ENCODE measurements around the gene RBM39.
"Not testable (repeated sequence)": the region's sequence is repeated elsewhere in the genome, so short reads cannot be mapped to it uniquely, and the experiment has no call there.

The RBM39 gene

DNA sequence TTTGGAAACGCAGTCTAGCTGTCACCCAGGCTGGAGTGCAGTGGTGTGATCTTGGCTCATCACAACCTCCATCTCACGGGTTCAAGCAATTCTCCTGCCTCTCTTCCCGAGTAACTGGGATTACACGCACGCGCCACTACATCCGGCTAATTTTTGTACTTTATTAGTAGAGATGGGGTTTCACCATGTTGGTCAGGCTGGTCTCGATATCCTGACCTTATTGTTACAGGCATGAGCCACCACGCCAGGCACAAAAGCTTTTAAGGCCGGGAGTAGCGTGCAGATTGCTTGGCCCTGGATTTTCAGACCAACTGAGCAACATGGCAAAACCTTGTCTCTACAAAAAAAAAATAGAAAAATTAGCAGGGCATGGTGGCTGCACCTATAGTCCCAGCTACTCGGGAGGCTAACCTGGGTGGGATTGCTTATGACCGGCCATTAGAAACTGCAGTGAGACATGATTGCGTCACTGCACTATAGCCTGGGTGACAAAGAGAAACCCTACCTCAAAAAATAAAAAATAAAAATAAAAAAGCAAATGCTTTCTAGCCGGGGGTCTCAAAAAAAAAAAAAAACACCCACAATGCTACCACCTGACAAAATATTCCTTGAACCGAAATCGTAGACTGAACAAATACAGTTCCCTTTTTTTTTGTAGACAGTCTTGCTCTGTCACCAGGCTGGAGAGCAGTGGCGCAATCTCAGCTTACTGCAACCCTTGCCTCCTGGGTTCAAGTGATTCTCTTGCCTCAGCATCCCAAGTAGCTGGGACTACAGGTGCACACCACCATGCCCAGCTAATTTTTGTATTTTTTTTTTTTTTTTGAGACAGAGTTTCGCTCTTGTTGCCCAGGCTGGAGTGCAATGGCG, 15.0 kb downstream of the RBM39 start:
- DNase-seq (ENCODE audit: low spot score), result no peak
- in situ Hi-C loops (cut with MboI; ENCODE audit: low sequenced_read_pairs, unreplicated experiment), result no loop called here
- no peak for TF ChIP-seq CTCF (IDR thresholded peaks at IDR 0.05; ENCODE audit: borderline replicate concordance, control extremely low read depth, extremely low read depth, insufficient read depth, missing control alignments)

DNA sequence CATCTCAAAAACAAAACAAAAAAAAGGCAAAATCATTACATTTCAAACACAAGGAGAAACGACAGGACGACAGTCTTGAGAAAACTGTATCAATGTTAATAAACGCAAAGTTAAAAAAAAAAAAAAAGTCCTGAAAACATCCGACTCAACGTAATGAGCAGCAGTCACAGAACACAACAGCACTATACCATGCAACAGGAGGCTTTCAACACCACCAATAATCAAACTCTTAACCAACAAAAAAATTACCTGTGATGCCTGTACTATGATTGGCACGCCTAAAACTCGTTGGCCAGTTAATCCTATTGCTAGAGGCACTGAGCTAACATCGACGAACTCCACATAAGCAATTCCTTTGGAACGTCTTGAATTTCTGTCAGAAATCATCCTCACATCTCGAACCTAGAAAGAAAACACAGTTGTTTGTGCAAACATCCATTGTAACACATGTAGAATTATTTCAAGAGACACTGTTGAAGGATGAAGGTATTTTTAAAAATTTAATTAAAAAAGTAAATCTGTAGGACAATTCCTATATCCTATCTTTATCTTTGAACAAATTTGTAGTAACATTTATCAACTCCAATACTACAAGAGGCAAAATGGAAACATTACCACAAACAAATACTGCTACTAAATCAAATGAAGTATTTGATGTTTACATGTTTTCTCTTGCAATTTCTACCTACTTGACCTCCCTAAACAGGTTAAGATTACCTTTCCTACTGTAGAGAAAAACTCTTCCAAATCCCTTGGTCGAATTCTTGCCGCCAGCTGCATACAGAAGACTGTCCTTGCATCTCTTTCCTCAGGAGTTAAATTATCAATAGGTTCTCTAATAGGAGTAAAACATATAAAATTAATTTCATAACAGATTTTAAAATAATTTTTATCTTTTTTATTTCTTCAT, 17.5 kb downstream of the RBM39 start:
- TF ChIP-seq CTCF (IDR thresholded peaks at IDR 0.05; ENCODE audit: borderline replicate concordance, control extremely low read depth, extremely low read depth, insufficient read depth, missing control alignments), result no peak
- no peak for DNase-seq (ENCODE audit: low spot score)

DNA sequence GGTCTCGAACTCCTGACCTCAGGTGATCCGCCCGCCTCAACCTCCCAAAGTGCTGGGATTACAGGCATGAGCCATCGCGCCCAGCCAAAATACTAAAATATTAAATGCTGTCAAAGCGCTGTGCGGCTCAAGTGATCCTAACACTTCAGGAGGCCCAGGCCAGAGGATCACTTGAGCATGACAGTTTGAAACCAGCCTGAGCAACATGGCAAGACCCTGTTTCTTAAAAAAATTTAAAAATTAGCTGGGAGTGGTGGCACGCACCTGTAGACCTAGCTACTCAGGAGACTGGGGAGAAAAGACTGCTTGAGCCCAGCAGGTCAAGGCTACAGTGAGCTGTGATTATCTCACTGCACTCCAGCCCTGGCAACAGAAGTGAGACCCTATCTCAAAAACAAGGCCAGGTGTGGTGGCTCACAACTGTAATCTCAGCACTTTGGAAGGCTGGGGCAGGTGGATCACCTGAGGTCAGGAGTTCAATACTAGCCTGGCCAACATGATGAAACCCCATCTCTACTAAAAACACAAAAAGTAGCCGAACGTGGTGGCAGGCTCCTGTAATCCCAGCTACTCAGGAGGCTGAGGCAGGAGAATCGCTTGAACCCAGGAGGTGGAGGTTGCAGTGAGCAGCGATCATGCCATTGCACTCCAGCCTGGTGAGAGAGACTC, 18.3 kb downstream of the RBM39 start:
- DNase-seq (ENCODE audit: low spot score), result not testable (repeated sequence)

More for the DNA sequence above, 17.5 kb downstream of the RBM39 start:
- in situ Hi-C loops (cut with MboI; ENCODE audit: low sequenced_read_pairs, unreplicated experiment), result no loop called here

GRCh38 chr20:35723275-35723639, 18.8 kb downstream of the RBM39 start:
- in situ Hi-C loops (cut with MboI; ENCODE audit: low sequenced_read_pairs, unreplicated experiment); DNase-seq (ENCODE audit: low spot score): not testable (repeated sequence)

More for the DNA sequence above, 18.3 kb downstream of the RBM39 start:
- in situ Hi-C loops (cut with MboI; ENCODE audit: low sequenced_read_pairs, unreplicated experiment), result not testable (repeated sequence)

GRCh38 chr20:35721621-35722020, 20.4 kb downstream of the RBM39 start:
- no peak for DNase-seq (ENCODE audit: low spot score)
- in situ Hi-C loops (cut with MboI; ENCODE audit: low sequenced_read_pairs, unreplicated experiment), result no loop called here
- no peak for TF ChIP-seq CTCF (IDR thresholded peaks at IDR 0.05; ENCODE audit: borderline replicate concordance, control extremely low read depth, extremely low read depth, insufficient read depth, missing control alignments)

DNA sequence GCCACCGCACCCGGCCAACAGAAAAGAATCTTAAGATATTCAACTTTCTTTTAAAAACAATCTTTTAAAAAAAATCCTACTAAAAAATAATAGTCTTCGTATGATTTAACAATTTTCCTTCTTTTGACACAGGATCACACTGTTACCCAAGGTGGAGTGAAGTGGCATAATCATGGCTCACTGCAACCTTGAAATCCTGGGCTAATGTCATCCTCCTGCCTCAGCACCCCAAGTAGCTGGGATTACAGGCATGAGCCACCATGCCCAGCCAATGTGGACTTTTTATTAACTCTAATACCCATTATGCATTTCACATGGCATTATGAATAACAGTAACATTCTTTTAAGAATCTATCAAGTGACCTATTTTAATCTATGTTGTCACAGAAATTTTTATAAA, 20.8 kb downstream of the RBM39 start:
- DNase-seq (ENCODE audit: low spot score), result no peak
- TF ChIP-seq CTCF (IDR thresholded peaks at IDR 0.05; ENCODE audit: borderline replicate concordance, control extremely low read depth, extremely low read depth, insufficient read depth, missing control alignments), result no peak
- in situ Hi-C loops (cut with MboI; ENCODE audit: low sequenced_read_pairs, unreplicated experiment), result no loop called here
